ENCODE measurements around the gene TBX15.

- TF ChIP-seq CTCF (IDR thresholded peaks at IDR 0.05) (no peak), REST (IDR thresholded peaks at IDR 0.05; ENCODE audit: insufficient read depth in 1 of 2, low read depth in 2 of 2, low read length in 1 of 2) (no peak), SIN3A (IDR thresholded peaks at IDR 0.05; ENCODE audit: borderline replicate concordance, insufficient read depth, low read depth, low read length) (no peak), TCF7L2 (IDR thresholded peaks at IDR 0.05; ENCODE audit: low read depth, low read length) (no peak), POLR2AphosphoS5 (IDR thresholded peaks at IDR 0.05; ENCODE audit: low read depth, low read length) (no peak)
Measured at GRCh38 chr1:118912574-118912973, 75.6 kb downstream of the TBX15 start.
